ENCODE results near the gene FURIN.

FURIN gene

DNA sequence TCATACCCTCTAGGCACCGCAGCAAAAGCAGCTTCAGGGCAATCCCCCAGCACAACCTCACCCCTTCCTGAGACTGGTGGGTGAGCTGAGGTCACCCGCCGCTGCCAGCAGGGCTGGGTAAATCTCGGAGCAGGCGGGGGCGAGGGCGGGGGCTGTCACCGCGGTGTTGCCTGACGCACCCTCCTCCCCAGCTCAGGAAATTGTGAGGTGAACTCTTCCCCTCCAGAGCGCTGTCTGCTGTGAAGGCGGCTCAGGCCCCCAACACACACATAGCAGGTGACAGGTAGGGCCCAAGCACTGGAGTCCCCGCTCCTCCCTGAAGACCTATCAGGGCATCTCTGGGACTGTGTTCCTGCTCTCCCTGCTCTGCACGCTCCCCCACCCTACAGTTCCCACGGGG is 30.2 kb upstream of the FURIN start:
- H3K4me3 ChIP-seq (ENCODE audit: low read depth, low read length), result no peak overlapping the region
- TF ChIP-seq, protein P1, sequence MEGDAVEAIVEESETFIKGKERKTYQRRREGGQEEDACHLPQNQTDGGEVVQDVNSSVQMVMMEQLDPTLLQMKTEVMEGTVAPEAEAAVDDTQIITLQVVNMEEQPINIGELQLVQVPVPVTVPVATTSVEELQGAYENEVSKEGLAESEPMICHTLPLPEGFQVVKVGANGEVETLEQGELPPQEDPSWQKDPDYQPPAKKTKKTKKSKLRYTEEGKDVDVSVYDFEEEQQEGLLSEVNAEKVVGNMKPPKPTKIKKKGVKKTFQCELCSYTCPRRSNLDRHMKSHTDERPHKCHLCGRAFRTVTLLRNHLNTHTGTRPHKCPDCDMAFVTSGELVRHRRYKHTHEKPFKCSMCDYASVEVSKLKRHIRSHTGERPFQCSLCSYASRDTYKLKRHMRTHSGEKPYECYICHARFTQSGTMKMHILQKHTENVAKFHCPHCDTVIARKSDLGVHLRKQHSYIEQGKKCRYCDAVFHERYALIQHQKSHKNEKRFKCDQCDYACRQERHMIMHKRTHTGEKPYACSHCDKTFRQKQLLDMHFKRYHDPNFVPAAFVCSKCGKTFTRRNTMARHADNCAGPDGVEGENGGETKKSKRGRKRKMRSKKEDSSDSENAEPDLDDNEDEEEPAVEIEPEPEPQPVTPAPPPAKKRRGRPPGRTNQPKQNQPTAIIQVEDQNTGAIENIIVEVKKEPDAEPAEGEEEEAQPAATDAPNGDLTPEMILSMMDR (IDR thresholded peaks at IDR 0.05; ENCODE audit: borderline replicate concordance, insufficient read depth, low read depth, low read length), result no peak

DNA sequence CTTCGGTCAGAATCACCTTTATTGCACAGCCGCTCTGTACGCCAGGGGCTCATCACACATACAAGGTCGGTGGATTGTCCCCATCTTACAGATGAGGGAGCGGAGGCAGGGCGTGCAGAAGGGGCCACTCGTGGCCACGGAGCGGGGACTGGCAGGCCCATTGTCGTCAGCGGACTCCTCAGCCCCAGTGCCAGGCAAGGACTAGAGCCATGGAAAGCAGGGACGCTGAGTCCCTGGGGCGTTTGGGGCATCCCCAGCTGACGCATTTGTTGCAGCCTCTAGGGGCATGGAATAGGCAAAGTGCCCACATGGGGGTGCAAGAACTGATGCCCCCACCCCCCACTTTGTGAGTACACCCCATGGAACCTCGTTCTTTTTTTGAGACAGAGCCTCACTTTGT is 29.8 kb upstream of the FURIN start:
- no peak overlapping the region for H3K4me3 ChIP-seq (ENCODE audit: low read depth, low read length)
- TF ChIP-seq, protein P1 (IDR thresholded peaks at IDR 0.05; ENCODE audit: borderline replicate concordance, insufficient read depth, low read depth, low read length), result no peak

DNA sequence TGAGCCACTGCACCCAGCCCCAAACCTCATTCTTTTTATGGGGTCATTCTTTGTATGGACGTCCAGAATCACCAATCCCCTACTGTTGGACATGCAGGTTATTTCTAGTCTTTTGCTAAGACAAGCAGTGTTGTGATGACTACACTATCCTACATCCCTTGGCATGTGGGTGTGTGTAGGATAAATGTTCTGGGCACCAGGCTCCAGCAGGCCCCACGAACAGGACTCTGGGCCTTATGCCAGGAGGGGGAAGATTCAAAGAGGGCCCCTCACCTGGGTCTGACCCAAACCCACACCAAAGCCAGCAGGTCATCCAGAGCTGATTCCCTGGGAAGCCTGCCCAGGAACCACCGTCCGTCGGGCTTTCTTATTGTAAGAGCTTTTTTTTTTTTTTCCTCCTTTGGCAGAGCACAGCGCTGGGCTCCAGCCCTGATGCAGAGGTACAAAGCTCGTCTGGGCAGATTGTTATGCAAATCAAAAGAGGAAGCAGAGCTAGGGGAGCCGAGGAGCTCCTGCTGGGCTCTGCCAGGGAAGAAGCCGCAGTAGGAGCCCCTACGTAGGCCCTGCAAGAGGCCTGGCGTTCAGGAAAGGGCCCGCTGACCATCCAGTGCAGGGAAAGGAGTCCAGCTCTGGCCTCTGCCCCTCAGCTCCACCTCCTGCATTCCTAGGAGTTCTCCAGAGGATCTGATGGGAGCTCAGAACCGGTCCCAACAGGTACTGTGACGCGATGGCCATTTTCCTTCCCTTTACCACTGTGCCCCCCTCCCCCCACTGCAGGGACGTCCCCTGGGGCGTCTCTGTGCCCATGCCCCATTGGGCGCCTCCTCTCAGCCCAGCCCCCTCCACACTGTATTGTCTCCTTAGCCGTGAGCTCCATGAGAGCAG is 29.0 kb upstream of the FURIN start:
- TF ChIP-seq, protein P1 (IDR thresholded peaks at IDR 0.05; ENCODE audit: borderline replicate concordance, insufficient read depth, low read depth, low read length), result no peak
- peak overlapping the region; percentile 69 for H3K4me3 ChIP-seq (ENCODE audit: low read depth, low read length)

DNA sequence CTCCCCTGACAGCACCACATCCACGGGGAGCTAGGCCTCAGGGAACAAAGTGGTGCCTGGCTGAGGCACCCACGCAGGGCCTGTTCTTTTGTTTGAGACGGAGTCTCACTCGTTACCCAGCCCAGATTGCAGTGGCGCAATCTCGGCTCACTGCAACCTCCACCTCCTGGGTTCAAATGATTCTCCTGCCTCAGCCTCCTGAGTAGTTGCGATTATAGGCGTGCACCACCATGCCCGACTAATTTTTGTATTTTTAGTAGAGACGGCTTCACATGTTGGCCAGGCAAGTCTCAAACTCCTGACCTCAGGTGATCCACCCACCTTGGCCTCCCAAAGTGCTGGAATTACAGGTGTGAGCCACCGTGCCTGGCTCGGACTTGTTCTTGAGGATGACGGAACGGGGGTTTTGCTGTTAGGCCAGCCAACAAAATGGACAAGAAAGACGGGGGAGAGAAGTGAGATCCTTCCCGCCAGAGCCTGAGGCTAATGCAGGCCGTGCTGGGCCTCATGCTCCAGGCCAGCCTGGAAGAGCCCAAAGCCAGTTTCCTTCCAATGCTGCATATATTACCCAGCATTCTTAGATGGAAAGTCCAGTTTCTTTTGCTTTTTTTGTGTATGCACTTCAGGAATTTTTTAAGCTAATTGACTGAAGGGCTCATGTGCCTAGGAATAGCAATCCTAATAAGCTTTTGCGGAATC is 28.1 kb upstream of the FURIN start:
- TF ChIP-seq, protein P1 (IDR thresholded peaks at IDR 0.05; ENCODE audit: borderline replicate concordance, insufficient read depth, low read depth, low read length), result no peak
- peak overlapping the region; percentile 69 for H3K4me3 ChIP-seq (ENCODE audit: low read depth, low read length)

DNA sequence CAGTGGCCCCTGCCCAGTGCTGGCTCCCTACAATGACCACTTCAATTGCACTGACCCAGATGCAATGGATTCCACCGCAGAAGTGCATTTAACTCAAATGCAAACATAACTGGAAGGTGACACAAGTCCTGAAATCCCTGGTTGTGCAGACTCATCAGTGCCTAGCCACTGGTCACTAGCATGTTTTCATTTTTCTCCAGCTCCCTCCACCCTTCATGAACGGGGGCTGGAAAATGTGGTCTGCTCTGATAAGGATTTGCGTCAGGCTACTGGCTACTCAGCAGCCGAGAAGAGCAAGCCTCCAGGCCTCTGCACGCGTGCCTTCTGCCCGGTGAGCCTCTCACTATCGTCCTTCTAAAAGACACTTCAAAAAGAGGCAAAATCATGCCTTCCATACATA is 27.4 kb upstream of the FURIN start:
- TF ChIP-seq, protein P1 (IDR thresholded peaks at IDR 0.05; ENCODE audit: borderline replicate concordance, insufficient read depth, low read depth, low read length), result no peak
- no peak overlapping the region for H3K4me3 ChIP-seq (ENCODE audit: low read depth, low read length)

DNA sequence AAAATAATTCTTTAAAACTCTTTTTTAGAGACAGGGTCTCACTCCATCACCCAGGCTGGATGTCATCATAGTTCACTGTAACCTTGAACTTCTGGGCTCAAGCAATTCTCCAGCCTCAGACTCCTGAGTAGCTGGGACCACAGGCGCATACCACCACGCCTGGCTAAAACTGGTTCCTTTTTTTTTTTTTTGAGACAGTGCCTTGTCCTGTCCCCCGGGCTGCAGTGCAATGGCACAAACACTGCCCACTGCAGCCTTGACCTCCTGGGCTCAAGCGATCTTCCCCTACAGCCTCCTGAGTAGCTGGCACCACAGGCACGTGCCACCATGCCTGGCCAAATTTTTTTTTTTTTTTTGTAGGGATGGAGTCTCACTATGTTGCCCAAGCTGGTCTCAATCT is 23.7 kb upstream of the FURIN start:
- TF ChIP-seq, protein P1 (IDR thresholded peaks at IDR 0.05; ENCODE audit: borderline replicate concordance, insufficient read depth, low read depth, low read length), result no peak

More for the DNA sequence above, 23.7 kb upstream of the FURIN start:
- H3K4me3 ChIP-seq (ENCODE audit: low read depth, low read length), result no peak overlapping the region

All from GM12875 (cell line).